ENCODE measurements around the gene NOS3.
"Not testable (repeated sequence)": the region's sequence is repeated elsewhere in the genome, so short reads cannot be mapped to it uniquely, and the experiment has no call there.

Gene NOS3

DNA sequence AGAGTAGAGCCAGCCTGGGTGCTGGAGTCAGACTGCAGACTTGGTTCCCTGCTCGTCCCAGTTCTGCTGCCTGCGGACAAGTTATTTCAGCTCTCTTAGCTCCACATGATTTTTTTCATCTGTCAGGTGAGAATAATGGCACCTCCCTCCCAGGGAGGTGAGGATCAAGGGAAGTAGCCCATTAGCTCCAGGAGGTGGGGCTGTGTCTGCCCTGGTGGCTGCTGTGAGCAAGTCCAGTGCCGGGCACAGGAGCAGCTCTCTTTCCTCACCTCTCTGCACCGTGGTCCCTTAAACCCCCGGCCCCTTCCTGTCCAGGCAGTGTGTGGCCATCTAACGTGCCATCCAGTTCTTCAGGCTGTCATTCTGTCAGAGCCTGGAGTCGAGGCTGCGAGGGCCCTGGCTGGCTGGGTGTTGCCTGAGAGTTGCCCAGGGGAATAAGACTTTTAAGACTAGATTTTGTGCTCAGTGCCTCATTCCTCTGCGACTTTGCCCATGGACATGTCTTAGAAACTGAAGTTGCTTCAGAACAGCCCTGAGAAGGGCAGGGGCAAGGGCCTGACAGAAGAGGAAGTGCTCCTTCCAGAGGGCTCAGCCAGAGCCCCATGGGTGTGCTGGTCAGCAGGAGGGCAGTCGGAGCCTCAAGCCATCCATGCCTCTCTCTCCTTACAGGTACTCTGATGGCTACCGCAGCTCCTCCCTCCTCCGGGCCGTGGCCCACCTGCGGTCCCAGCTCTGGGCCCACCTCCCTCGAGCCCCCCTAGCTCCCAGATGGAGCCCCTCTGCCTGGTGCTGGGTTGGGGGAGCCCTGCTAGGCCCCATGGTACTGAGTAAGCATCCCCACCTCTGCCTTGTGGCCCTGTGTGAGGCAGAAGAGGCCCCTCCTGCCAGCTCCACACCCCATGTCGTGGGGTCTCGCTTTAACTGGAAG lies 42.4 kb downstream of the NOS3 start:
- no peak for DNase-seq

GRCh38 chr7:151033864-151034249 lies 43.0 kb downstream of the NOS3 start:
- DNase-seq: no peak

- no peak for DNase-seq
Observed at GRCh38 chr7:151034312-151035025, 43.7 kb downstream of the NOS3 start.

DNA sequence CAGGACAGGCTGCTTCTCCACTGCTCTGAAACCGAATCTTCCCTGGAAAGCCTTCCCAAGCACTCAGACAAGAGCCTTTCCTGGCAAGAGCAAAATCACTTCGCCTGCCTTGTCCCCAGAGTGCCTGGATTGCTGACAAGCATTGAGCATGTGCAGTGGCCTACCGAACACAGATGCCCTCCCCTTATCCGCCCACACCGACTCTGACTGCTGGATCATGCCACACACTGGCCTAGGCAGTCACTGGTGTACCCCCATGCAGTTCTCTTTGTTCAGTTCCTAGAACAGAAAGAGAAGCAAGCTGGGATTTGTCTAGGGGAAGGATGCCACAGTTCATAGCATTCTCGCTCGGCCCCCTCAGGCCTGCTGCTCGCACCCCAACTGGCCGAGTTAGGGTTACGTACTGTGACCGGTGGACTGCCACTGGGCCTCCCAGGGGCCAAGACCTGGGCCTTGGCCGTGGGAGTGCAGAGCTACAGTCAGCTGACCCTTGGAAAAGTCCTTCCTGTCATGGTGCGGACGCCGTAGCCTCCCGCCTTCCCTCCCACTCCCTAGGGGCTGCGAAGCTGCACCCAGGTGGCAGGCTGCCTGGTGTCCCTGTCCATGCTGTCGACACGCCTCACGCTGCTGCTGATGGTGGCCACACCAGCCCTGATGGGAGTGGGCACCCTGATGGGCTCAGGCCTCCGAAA lies 44.4 kb downstream of the NOS3 start:
- peak in 4 of 58 donors; percentile 18 to 39 (median 20) for DNase-seq

GRCh38 chr7:151035902-151036301 lies 45.1 kb downstream of the NOS3 start:
- no peak for DNase-seq

DNA sequence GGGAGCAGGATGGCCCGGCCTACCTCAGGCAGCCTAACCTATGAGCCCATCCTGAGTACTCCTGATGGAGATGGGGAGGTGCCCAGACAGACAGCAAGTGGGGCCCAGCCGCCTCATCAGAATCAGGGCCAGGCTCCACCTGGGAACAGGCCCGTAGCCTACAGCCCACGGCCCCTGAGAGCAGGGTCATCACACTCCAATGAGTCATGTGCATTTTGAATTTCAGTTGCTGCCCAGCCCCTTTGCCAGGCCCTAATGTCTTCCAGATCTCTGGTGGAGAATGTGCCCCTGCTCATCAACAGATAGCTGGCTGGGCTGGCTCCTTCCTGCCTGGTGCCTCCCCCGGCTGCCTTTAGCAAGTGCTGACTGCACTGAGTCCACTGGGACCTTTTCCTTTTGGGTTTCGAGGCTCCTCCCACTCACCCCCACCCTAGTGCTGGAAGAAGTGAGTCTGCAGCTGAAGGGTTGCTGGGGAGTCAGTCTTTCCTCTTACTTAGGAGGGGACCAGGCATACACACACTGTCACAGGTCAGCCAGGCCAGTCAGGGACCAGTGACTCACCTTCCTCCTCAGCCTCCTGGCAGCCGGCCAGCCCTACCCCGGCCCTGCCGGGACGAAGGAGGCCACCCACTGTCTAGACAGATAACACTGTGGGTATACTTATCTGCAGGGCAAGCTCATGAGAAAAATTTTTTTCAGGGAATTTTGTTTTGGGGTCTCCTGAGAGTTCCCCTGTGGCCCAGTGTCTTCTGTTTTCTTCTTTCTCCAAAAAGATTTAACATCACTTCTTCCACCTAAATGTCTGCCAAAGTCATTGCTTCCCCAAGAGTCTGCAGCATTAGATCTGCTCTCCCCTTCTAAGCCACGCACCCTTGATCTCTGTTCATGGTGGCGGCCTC lies 48.4 kb downstream of the NOS3 start:
- peak in 2 of 58 donors; percentile 25 to 36 for DNase-seq

DNA sequence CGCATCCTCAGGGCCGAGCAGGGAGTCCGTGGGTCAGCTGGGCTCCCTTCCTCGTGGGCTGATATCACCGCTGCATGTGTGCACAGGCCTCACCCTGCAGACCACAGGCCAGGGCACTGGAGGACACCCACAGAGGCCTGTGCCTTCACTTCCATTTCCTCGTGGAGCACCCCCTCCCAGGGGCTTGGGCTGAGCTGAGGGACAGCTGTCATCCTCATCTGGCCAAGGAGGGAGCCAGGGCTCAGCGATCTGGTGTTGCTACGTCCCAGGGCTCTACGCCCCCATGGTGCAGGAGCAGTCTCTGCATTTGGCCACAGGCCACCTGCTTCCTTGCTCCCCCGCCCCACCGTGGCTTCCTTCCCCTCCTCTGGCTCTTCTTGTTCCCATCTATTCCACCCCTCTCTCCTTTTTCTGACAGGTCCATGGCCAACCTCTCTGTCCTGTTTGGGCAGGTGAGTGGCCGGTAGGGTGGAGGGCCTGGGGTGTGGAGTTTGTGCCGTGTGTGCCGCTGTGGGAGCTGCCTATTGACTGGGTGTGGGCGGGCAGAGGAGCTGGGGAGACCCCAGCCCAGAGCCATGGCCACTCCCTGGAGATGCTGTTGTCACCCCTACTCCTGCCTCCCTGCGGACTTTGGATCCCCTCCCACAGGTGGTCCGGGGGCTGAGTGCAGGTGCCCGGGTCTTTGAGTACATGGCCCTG lies 49.2 kb downstream of the NOS3 start:
- DNase-seq: no peak

DNA sequence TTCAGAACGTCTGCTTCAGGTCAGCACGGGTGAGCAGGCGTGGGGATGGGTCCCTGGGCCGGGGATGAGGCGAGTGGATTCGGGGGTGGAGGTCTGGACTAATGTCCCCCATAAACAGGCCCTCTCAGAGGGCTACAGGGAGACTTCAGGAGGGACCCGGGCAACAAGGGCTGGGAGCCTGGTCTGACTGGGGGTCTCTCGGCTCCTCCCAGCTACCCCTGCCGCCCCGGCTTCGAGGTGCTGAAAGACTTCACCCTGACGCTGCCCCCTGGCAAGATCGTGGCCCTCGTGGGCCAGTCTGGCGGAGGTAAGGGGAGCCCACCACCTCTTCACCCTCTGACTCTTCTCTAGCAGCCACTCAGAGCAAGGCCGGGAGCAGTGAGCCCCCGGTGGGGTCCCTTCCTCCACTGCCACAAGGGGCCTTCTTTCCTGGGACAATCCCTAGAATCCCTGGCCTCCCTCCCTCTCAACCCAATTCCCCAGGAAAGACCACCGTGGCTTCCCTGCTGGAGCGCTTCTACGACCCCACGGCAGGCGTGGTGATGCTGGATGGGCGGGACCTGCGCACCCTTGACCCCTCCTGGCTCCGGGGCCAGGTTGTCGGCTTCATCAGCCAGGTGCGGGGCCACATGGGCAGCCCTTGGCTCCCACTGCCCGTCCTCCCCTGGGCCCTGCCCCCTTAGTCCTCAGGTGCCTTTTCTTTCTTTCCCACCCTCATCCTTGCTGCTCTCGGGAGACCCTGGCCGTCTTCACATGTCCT lies 50.0 kb downstream of the NOS3 start:
- DNase-seq: no peak

GRCh38 chr7:151043449-151043848 lies 52.6 kb downstream of the NOS3 start:
- not testable (repeated sequence) for DNase-seq

- no peak for DNase-seq
Observed at GRCh38 chr7:151043959-151044358, 53.1 kb downstream of the NOS3 start.

- no peak for DNase-seq
Observed at GRCh38 chr7:151045262-151045661, 54.4 kb downstream of the NOS3 start.

DNA sequence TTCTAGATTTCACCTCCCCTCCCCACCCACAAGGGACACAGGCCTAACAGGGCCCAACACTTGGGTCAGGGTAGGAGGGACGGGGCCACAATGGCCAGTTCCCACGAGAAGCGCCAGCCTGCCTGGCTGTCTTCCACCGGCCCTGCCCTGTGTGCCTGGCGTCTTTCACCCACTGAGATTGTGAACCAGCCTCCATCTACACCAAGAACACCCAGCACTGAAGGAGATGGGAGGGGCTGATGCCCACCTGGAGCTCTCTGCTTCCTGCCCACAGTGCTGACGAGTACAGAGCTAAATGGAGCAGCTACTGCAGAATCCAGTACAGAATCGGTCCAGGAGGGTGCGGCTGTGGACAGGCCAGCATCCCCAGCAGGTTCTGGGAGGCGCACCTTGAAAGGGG lies 55.1 kb downstream of the NOS3 start:
- DNase-seq: peak in 2 of 58 donors; percentile 17 to 20

DNA sequence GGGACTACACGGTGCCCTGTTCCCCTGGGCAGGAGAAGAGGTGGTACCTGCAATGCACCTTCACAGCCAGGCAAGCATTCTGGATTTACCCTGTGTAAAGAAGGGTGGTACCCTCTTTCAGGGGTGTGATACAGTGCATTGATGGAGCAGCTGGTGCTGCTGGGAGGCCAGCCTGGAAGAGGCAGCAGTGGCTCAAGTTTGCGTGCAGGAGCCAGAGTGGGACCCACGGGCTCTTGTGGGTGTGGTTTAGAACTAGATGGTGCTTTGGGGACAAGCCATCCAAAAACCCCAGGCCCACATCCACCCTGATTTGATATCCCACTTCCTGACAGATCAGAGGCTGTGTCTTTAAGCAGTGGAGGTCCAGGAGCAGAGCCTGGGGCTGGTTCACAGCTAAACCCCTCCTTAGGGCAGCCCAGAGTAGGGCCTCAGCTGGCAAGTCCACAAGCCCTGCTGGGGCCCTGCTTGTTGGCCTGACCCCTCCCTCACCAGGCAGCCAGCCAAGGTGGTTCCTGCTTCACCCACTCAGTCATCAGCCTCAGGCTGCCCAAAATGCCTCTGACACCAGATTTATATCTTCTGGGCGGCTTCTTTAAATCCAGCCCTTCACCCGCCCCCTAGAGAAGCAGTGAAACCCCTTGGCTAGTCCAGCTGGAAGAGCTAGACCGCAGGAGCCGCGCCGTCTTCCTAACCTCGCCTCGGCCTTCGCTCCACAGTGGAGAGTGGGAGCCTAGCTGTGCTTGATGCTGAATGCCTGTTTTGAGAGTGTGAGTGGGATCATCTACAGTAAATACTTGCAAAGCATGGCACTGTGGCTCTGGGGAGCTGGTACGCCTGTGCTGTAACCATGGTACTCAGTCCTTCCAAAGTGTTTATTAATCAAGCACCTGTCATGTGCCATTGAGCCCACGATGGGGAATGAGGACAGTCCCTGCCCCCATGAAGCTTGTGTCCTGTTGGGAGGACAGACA lies 56.1 kb downstream of the NOS3 start:
- peak in 7 of 58 donors; percentile 14 to 34 (median 24) for DNase-seq

GRCh38 chr7:151047976-151048815 lies 57.4 kb downstream of the NOS3 start, which contains the start of gene ASIC3:
ASIC3 (plus strand) TSS chr7:151048531; CDS start chr7:151048886, 355 bp downstream.
- DNase-seq: peak in 1 of 58 donors; percentile 15

- no peak for DNase-seq
Observed at GRCh38 chr7:151048911-151049463, 58.2 kb downstream of the NOS3 start.

- peak in 32 of 58 donors; percentile 9 to 63 (median 32) for DNase-seq
Observed at GRCh38 chr7:151051108-151051507, 60.3 kb downstream of the NOS3 start.

DNA sequence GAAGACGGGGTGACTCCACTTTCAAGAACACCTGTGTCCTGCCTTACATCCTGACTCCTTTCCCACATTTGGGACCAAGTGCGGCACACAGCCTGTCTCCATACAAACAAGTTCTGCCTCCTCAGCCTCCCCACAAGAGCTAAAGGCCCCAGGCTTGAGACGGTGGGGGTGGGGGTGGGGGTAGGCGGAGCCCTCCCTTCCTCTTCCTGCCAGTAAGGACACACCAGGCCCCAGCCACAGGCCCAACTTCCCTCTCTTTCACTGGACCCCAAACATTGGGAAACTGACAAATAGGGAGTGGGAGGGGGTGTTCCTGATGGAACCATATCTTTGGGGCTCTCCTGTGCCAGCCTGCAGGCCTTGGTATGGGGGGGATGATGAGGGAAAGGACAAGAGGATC lies 62.3 kb downstream of the NOS3 start:
- no peak for DNase-seq
